Endometrial microvascular endothelial cells (primary cell): Measurements from ENCODE around the gene MED27. TPM values are rescaled to one million over a fixed set of nuclear protein-coding genes. Genes with fewer than 3 reads are reported as not detected.

Source experiments
- in situ Hi-C: cut with HindIII; loops from 2 replicates; pipeline ENCODE4 v1.10.0; 2017; ENCODE audit warnings: low sequenced_read_pairs, low pct_unique_long_range_greater_than_20kb; ENCODE audit errors: inconsistent ontology term
- total RNA-seq: library from RNA; depleted of rRNA; stranded (reverse); fragments of >200 nt; gene quantifications from one replicate; pipeline ENCODE4 v1.2.3, GENCODE V29; 2015; ENCODE audit errors: inconsistent ontology term

MED27 gene
- total RNA-seq, 1 donor from 2014 or later, result 47.5 TPM

GRCh38 chr9:131838530-131839280, 241.0 kb downstream of the MED27 start:
- in situ Hi-C loops, result no loop called here

- in situ Hi-C loops, result no loop called here
These were observed 241.8 kb downstream of the MED27 start for GRCh38 chr9:131837836-131838235.

- in situ Hi-C loops, result no loop called here
These were observed 242.4 kb downstream of the MED27 start for GRCh38 chr9:131837316-131837715.

GRCh38 chr9:131836607-131837315, 242.9 kb downstream of the MED27 start:
- in situ Hi-C loops, result no loop called here

GRCh38 chr9:131836021-131836420, 243.6 kb downstream of the MED27 start:
- in situ Hi-C loops, result no loop called here

GRCh38 chr9:131835151-131835910, 244.3 kb downstream of the MED27 start:
- in situ Hi-C loops, result no loop called here

- in situ Hi-C loops, result no loop called here
These were observed 244.9 kb downstream of the MED27 start for GRCh38 chr9:131834721-131835120.

GRCh38 chr9:131833906-131834305, 245.8 kb downstream of the MED27 start:
- in situ Hi-C loops, result no loop called here

GRCh38 chr9:131833083-131833482, 246.6 kb downstream of the MED27 start:
- in situ Hi-C loops, result no loop called here

- in situ Hi-C loops, result no loop called here
These were observed 248.1 kb downstream of the MED27 start for GRCh38 chr9:131831380-131832165.

GRCh38 chr9:131827821-131828369, 251.8 kb downstream of the MED27 start:
- in situ Hi-C loops, result no loop called here

- in situ Hi-C loops, result no loop called here
These were observed 252.6 kb downstream of the MED27 start for GRCh38 chr9:131826966-131827525.

GRCh38 chr9:131826053-131826452, 253.6 kb downstream of the MED27 start:
- in situ Hi-C loops, result no loop called here

GRCh38 chr9:131824953-131825495, 254.6 kb downstream of the MED27 start:
- in situ Hi-C loops, result loop anchor here (25.0 kb wide), 1 partner anchor 337 kb away; the partner anchor contains the start of gene NTNG2

- in situ Hi-C loops, result loop anchor here (25.0 kb wide), 1 partner anchor 338 kb away; the partner anchor contains the start of gene NTNG2
These were observed 255.5 kb downstream of the MED27 start for GRCh38 chr9:131824155-131824594.

GRCh38 chr9:131823701-131824146, 255.9 kb downstream of the MED27 start:
- in situ Hi-C loops, result loop anchor here (25.0 kb wide), 1 partner anchor 339 kb away; the partner anchor contains the start of gene NTNG2

- in situ Hi-C loops, result loop anchor here (25.0 kb wide), 1 partner anchor 344 kb away; the partner anchor contains the start of gene NTNG2
These were observed 261.6 kb downstream of the MED27 start for GRCh38 chr9:131818089-131818488.
